GM12878 (cell line): ENCODE data around the gene CAP2. TPM values are rescaled to one million over a fixed set of nuclear protein-coding genes. Genes with fewer than 3 reads are reported as not detected.

ENCODE experiments used
- ASH2L ChIP-seq: fragments of 300-600, 200-600 bp; sonication (generic); IDR thresholded peaks from 2 replicates; pipeline ENCODE4 v1.6.1; 2017; ENCODE audit warnings: low read depth, mild to moderate bottlenecking, borderline replicate concordance
- ATF7 ChIP-seq: fragments of 450-650 bp; IDR thresholded peaks from 2 replicates; pipeline ENCODE4 v1.6.1; 2016; ENCODE audit warnings: low read depth, mild to moderate bottlenecking
- BHLHE40 ChIP-seq, 2 experiments: fragments of 450-650 bp in 1 of 2; IDR thresholded peaks; 2 replicates each; pipeline ENCODE4 v1.6.1; 2011 to 2017; ENCODE audit warnings: low read depth in 2 of 2, borderline replicate concordance in 1 of 2, improper control_type of control experiment in 1 of 2, low read length in 1 of 2, mild to moderate bottlenecking in 1 of 2
- BMI1 ChIP-seq: fragments of 450-650 bp; IDR thresholded peaks from 2 replicates; pipeline ENCODE4 v1.6.1; 2016; ENCODE audit warnings: mild to moderate bottlenecking, moderate library complexity, borderline replicate concordance
- CREM ChIP-seq: IDR thresholded peaks from 2 replicates; pipeline ENCODE4 v1.6.1; 2014; ENCODE audit warnings: antibody characterized with exemption, low read depth
- DPF2 ChIP-seq: fragments of 450-650 bp; IDR thresholded peaks from 2 replicates; pipeline ENCODE4 v1.6.1; 2017; ENCODE audit warnings: mild to moderate bottlenecking
- EGR1 ChIP-seq, 2 experiments: IDR thresholded peaks; 1 replicate in 1 of 2; 2 replicates in 1 of 2; pipeline ENCODE4 v1.6.1; 2011 to 2012; ENCODE audit warnings: low read depth in 2 of 2, low read length in 2 of 2, borderline replicate concordance in 1 of 2, mild to moderate bottlenecking in 1 of 2, moderate library complexity in 1 of 2
- KDM1A ChIP-seq: fragments of 200-600 bp; sonication (generic); IDR thresholded peaks from 2 replicates; pipeline ENCODE4 v1.6.1; 2016; ENCODE audit warnings: borderline replicate concordance
- NBN ChIP-seq: fragments of 450-650 bp; IDR thresholded peaks from 2 replicates; pipeline ENCODE4 v1.6.1; 2016
- NFXL1 ChIP-seq: fragments of 450-650 bp; IDR thresholded peaks from 2 replicates; pipeline ENCODE4 v1.6.1; 2017; ENCODE audit warnings: antibody characterized with exemption, mild to moderate bottlenecking, borderline replicate concordance
- NFYB ChIP-seq: IDR thresholded peaks from 2 replicates; pipeline ENCODE4 v1.6.1; 2011; ENCODE audit warnings: low read depth, mild to moderate bottlenecking, low read length, improper control_type of control experiment, moderate library complexity; ENCODE audit not compliant: insufficient read depth
- SRF ChIP-seq, 2 experiments: IDR thresholded peaks; 2 replicates each; pipeline ENCODE4 v1.6.1; 2011; ENCODE audit warnings: low read depth in 2 of 2, low read length in 2 of 2, mild to moderate bottlenecking in 1 of 2, moderate library complexity in 1 of 2
- ZNF384 ChIP-seq: IDR thresholded peaks from 2 replicates; pipeline ENCODE4 v1.6.1; 2012; ENCODE audit warnings: low read depth, mild to moderate bottlenecking, low read length, improper control_type of control experiment, borderline replicate concordance
- polyA plus RNA-seq, 11 experiments: library from polyadenylated mRNA; depleted of rRNA in 4 of 11; unstranded in 6 of 11; stranded (reverse) in 5 of 11; fragments of >200 nt; fragmentation: Nextera tagmentation in 4 of 11; fragmentation: Illumina TruSeq in 1 of 11; extraction: Ambion mirVana in 4 of 11; extraction: Trizol in 1 of 11; gene quantifications; 1 replicate in 1 of 11; 2 replicates in 10 of 11; pipeline versions ENCODE4 v1.2.1 to v1.2.3, GENCODE V29; 2011 to 2016; ENCODE audit warnings: inconsistent platforms in 2 of 11, missing spikeins in 2 of 11, low read depth in 1 of 11
- total RNA-seq, 4 experiments: library from RNA; depleted of rRNA in 3 of 4; stranded (reverse); fragments of >200 nt in 3 of 4; fragmentation: Illumina TruSeq in 1 of 4; extraction: Trizol in 1 of 4; gene quantifications; 2 replicates each; pipeline versions ENCODE4 v1.2.1 to v1.2.3, GENCODE V29; 2013 to 2021
- TF ChIP-seq, protein P1 (sequence below): fragments of 450-650 bp; IDR thresholded peaks from 2 replicates; pipeline ENCODE4 v1.6.1; 2017; ENCODE audit warnings: mild to moderate bottlenecking, moderate library complexity
- TF ChIP-seq, protein P2 (sequence below): fragments of 450-650 bp; IDR thresholded peaks from 2 replicates; pipeline ENCODE4 v1.6.1; 2017; ENCODE audit warnings: antibody characterized with exemption, mild to moderate bottlenecking, moderate library complexity
- TF ChIP-seq, protein P3 (sequence below): fragments of 450-650 bp; IDR thresholded peaks from 2 replicates; pipeline ENCODE4 v1.6.1; 2016; ENCODE audit warnings: mild to moderate bottlenecking
- TF ChIP-seq, protein P4 (sequence below): IDR thresholded peaks from 2 replicates; pipeline ENCODE4 v1.6.1; 2011; ENCODE audit warnings: low read depth, mild to moderate bottlenecking, low read length, moderate library complexity, borderline replicate concordance; ENCODE audit errors: extremely low read depth
- TF ChIP-seq, protein P5 (sequence below): fragments of 450-650 bp; IDR thresholded peaks from 2 replicates; pipeline ENCODE4 v1.6.1; 2017; ENCODE audit warnings: mild to moderate bottlenecking, low read depth, inconsistent platforms; ENCODE audit not compliant: poor library complexity, severe bottlenecking

CAP2 gene
- total and polyA plus RNA-seq, 10 of the 15 experiments (the other 5 are each of a cell fraction or from before 2014, with no cell fraction given): 0.10 to 2.0 (median 0.15) TPM; not detected in 7

DNA sequence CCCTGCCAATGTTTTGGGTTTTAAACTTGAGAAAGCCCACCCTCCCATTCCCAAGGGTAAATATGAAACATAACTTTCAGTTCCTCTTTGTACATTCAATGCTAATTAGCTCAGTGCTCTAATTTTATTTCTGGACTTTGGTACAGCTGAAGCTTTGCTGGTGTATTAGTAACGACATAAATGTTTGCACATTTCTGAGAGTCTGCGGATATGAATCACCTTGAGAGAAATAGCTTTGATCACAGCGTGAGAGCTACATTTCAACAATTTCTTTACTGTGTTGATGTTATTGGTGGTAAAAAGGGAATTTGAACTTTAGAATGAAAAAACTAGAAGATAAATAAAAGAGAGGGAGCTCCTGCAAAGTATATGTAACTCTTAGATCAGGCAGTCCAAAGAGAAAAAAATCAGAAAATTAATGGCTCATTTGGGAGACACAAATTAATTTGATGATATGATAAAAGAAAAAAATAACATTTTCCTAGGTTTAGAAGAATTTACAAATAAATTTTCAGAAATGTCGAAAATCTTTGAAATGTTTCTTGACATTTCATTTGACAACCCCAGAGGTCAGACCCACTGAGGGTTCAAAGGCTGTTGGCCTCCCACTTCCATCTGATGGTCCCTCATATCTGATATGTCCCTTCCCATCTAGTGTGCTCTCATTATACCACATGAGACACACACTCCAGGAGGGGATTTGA is 38.5 kb upstream of the CAP2 start (continued):
- TF ChIP-seq, protein P1, sequence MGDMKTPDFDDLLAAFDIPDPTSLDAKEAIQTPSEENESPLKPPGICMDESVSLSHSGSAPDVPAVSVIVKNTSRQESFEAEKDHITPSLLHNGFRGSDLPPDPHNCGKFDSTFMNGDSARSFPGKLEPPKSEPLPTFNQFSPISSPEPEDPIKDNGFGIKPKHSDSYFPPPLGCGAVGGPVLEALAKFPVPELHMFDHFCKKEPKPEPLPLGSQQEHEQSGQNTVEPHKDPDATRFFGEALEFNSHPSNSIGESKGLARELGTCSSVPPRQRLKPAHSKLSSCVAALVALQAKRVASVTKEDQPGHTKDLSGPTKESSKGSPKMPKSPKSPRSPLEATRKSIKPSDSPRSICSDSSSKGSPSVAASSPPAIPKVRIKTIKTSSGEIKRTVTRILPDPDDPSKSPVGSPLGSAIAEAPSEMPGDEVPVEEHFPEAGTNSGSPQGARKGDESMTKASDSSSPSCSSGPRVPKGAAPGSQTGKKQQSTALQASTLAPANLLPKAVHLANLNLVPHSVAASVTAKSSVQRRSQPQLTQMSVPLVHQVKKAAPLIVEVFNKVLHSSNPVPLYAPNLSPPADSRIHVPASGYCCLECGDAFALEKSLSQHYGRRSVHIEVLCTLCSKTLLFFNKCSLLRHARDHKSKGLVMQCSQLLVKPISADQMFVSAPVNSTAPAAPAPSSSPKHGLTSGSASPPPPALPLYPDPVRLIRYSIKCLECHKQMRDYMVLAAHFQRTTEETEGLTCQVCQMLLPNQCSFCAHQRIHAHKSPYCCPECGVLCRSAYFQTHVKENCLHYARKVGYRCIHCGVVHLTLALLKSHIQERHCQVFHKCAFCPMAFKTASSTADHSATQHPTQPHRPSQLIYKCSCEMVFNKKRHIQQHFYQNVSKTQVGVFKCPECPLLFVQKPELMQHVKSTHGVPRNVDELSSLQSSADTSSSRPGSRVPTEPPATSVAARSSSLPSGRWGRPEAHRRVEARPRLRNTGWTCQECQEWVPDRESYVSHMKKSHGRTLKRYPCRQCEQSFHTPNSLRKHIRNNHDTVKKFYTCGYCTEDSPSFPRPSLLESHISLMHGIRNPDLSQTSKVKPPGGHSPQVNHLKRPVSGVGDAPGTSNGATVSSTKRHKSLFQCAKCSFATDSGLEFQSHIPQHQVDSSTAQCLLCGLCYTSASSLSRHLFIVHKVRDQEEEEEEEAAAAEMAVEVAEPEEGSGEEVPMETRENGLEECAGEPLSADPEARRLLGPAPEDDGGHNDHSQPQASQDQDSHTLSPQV: no peak
- TF ChIP-seq, protein P2, sequence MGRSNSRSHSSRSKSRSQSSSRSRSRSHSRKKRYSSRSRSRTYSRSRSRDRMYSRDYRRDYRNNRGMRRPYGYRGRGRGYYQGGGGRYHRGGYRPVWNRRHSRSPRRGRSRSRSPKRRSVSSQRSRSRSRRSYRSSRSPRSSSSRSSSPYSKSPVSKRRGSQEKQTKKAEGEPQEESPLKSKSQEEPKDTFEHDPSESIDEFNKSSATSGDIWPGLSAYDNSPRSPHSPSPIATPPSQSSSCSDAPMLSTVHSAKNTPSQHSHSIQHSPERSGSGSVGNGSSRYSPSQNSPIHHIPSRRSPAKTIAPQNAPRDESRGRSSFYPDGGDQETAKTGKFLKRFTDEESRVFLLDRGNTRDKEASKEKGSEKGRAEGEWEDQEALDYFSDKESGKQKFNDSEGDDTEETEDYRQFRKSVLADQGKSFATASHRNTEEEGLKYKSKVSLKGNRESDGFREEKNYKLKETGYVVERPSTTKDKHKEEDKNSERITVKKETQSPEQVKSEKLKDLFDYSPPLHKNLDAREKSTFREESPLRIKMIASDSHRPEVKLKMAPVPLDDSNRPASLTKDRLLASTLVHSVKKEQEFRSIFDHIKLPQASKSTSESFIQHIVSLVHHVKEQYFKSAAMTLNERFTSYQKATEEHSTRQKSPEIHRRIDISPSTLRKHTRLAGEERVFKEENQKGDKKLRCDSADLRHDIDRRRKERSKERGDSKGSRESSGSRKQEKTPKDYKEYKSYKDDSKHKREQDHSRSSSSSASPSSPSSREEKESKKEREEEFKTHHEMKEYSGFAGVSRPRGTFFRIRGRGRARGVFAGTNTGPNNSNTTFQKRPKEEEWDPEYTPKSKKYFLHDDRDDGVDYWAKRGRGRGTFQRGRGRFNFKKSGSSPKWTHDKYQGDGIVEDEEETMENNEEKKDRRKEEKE: no peak
- TF ChIP-seq ZNF384 (no peak), ATF7 (peak; percentile 68; the same call in 1 of the 2 replicates), BHLHE40 (IDR thresholded peaks at IDR 0.05; ENCODE audit: borderline replicate concordance in 1 of 2, low read depth in 2 of 2, low read length in 1 of 2) (peak in 1 of 2 experiments; percentile 28; a peak in 1 of 4 replicates), EGR1 (IDR thresholded peaks at IDR 0.05; ENCODE audit: borderline replicate concordance in 1 of 2, low read depth in 2 of 2, low read length in 2 of 2) (no peak), NFXL1 (no peak), SRF (IDR thresholded peaks at IDR 0.05; ENCODE audit: low read depth in 2 of 2, low read length in 2 of 2) (no peak), NBN (0 out of 2 replicates have a peak, but pooled peaks have one; percentile 33), KDM1A (no peak), BMI1 (peak; percentile 68), NFYB (no peak), ASH2L (no peak), DPF2 (peak; percentile 84), CREM (no peak)
- TF ChIP-seq, protein P3, sequence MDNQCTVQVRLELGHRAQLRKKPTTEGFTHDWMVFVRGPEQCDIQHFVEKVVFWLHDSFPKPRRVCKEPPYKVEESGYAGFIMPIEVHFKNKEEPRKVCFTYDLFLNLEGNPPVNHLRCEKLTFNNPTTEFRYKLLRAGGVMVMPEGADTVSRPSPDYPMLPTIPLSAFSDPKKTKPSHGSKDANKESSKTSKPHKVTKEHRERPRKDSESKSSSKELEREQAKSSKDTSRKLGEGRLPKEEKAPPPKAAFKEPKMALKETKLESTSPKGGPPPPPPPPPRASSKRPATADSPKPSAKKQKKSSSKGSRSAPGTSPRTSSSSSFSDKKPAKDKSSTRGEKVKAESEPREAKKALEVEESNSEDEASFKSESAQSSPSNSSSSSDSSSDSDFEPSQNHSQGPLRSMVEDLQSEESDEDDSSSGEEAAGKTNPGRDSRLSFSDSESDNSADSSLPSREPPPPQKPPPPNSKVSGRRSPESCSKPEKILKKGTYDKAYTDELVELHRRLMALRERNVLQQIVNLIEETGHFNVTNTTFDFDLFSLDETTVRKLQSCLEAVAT: no peak
- TF ChIP-seq, protein P4, sequence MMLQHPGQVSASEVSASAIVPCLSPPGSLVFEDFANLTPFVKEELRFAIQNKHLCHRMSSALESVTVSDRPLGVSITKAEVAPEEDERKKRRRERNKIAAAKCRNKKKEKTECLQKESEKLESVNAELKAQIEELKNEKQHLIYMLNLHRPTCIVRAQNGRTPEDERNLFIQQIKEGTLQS: no peak
- TF ChIP-seq, protein P5, sequence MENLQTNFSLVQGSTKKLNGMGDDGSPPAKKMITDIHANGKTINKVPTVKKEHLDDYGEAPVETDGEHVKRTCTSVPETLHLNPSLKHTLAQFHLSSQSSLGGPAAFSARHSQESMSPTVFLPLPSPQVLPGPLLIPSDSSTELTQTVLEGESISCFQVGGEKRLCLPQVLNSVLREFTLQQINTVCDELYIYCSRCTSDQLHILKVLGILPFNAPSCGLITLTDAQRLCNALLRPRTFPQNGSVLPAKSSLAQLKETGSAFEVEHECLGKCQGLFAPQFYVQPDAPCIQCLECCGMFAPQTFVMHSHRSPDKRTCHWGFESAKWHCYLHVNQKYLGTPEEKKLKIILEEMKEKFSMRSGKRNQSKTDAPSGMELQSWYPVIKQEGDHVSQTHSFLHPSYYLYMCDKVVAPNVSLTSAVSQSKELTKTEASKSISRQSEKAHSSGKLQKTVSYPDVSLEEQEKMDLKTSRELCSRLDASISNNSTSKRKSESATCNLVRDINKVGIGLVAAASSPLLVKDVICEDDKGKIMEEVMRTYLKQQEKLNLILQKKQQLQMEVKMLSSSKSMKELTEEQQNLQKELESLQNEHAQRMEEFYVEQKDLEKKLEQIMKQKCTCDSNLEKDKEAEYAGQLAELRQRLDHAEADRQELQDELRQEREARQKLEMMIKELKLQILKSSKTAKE: peak; percentile 39
